ENCODE measurements around the gene FOXA3. TPM values are rescaled to one million over a fixed set of nuclear protein-coding genes. Genes with fewer than 3 reads are reported as not detected.

Gene FOXA3
- total RNA-seq, 4 donors from 2014 or later: 1.9 to 24.4 (median 9.2) TPM

DNA sequence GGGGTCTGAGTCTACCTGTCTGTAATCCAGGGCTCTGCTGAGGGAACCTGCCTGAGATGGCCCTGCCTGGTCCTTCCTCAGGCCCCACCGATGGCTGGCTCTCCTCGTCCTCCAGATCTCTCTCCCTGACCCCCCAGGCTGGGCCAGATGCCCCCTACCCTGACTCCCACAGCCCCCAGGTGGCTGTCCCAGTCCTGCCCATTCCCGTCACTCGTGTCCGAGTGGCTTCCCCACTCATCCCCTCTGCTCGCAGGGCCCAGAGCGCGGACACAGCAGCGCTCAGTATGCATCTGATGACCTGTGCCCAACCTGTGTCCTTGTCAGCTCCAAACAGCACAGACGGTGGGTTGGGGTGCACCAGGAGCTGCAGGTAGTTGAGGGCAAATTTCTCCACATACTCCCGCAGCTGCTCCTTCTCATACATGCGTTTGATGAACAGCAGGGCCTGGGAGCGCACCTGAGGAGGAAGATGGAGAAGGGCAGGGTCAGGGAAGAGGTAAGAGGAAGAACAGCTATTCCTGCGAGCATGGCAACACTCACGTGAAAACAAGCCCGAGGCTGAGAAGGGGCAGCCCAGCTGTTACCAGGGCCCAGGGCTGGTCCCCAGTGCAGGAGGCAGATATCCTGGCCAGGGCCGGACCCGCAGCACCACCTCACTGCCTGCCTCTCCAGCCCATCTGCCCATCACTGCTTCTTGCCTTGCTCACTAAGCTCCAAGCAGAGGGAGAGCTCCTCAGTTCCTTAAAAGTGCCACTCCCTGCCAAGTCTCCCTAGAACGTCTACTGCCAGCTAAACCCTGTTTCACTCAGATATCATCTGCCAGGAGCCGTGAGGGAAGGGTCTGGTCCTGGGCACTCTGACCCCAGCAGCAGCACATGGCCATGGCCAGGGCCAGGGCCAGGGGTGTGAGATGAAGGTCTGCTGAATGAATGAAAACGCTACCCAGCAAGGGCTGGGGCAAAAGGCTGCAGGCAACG lies 37.9 kb upstream of the FOXA3 start:
- DNase-seq: no peak
- intact Hi-C loops (cut with DNase I; ENCODE audit: low total_unique reads) (no loop called here), in situ Hi-C loops (cut with MboI; ENCODE audit: low pct_ligation_motif_present in 1 of 4, low pct_unique_long_range_greater_than_20kb in 1 of 4, low sequenced_read_pairs in 3 of 4) (no loop called here)
- 85 to 90% methylated on average over 5 to 22 of the region's 22 CpGs for WGBS, 2 donors (ENCODE audit: low coverage in 1 of 2)
- Histone ChIP-seq H3K9me3 (no peaks in the 10 kb centered on the region), H3K4me3 (no peak overlapping the region), H3K27me3 (no peaks in the 10 kb centered on the region), H3K4me1 (peaks cover 0 to 5% (median 0%) of the 10 kb centered on the region in 4 donors), H3K36me3 (peaks cover 0 to 56% (median 22%) of the 10 kb centered on the region in 4 donors), H3K27ac (no peak overlapping the region)
- TF ChIP-seq, protein P1, sequence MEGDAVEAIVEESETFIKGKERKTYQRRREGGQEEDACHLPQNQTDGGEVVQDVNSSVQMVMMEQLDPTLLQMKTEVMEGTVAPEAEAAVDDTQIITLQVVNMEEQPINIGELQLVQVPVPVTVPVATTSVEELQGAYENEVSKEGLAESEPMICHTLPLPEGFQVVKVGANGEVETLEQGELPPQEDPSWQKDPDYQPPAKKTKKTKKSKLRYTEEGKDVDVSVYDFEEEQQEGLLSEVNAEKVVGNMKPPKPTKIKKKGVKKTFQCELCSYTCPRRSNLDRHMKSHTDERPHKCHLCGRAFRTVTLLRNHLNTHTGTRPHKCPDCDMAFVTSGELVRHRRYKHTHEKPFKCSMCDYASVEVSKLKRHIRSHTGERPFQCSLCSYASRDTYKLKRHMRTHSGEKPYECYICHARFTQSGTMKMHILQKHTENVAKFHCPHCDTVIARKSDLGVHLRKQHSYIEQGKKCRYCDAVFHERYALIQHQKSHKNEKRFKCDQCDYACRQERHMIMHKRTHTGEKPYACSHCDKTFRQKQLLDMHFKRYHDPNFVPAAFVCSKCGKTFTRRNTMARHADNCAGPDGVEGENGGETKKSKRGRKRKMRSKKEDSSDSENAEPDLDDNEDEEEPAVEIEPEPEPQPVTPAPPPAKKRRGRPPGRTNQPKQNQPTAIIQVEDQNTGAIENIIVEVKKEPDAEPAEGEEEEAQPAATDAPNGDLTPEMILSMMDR (IDR thresholded peaks at IDR 0.05): no peak
- TF ChIP-seq POLR2AphosphoS5 (IDR thresholded peaks at IDR 0.05) (no peak), POLR2A (IDR thresholded peaks at IDR 0.05) (no peak), EP300 (IDR thresholded peaks at IDR 0.05; ENCODE audit: low read depth) (no peak)

DNA sequence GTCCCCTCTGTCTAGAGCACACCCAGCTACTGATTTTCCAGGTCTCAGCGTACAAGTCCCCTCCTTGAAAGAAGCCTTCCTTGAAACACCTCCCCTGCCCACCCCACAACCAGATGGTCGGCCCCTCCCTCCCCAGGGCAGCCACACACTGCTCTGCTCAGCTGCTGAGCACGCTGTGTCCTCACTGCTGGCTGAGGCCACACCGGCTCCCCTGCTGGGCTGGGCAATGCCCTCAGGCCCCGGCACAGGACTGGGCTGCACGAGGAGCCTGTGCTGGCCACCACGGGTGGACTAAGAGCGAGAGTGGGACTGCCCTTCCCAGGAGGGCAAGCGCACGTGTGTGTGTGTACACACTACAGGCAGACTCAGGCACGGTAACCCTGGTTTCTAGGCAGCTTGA lies 37.2 kb upstream of the FOXA3 start:
- no peaks in the 10 kb centered on the region for H3K27me3 ChIP-seq
- peaks cover 0 to 64% (median 22%) of the 10 kb centered on the region in 4 donors for H3K36me3 ChIP-seq
- no peak for DNase-seq
- H3K9me3 ChIP-seq: no peaks in the 10 kb centered on the region
- intact Hi-C loops (cut with DNase I; ENCODE audit: low total_unique reads): no loop called here
- in situ Hi-C loops (cut with MboI; ENCODE audit: low pct_ligation_motif_present in 1 of 4, low pct_unique_long_range_greater_than_20kb in 1 of 4, low sequenced_read_pairs in 3 of 4): no loop called here
- no peak for TF ChIP-seq POLR2A (IDR thresholded peaks at IDR 0.05)
- TF ChIP-seq POLR2AphosphoS5 (IDR thresholded peaks at IDR 0.05): no peak
- TF ChIP-seq, protein P1 (IDR thresholded peaks at IDR 0.05): no peak
- no peak for TF ChIP-seq EP300 (IDR thresholded peaks at IDR 0.05; ENCODE audit: low read depth)
- H3K4me1 ChIP-seq: peaks cover 0 to 5% (median 0%) of the 10 kb centered on the region in 4 donors
- 84 to 90% methylated on average over 9 to 10 of the region's 11 CpGs for WGBS, 2 donors (ENCODE audit: low coverage in 1 of 2)
- no peak overlapping the region for H3K27ac ChIP-seq
- H3K4me3 ChIP-seq: no peak overlapping the region

DNA sequence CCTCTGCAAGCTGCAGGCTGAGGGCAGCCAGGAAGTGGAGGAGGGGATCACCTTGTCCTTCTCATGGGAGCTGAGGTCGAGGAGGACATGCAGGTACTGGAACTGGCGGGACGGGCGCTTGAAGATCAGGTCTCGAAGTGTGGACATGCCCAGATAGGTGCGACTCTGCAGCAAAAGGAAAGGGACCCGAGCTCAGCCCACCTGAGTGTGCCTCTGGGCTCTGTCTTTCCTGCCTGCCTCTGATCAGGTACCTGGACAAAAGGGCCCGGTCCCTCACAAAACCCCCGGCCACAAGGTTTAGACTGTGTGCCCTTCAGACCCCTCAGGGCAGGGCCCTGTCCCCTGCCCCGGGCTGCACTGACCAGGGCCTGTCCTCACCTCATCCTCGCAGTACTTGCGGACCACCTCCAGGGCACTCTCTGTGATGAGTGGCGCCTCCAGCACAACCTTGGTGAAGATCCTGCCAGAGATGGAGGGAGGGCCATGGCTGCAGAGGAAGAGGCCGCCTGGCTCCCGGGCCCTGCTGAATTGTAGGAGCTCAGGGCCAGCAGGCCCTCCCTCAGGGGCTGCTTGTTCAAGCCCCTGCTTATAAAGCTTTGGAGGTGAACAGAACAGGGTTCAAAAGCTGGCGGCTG lies 36.5 kb upstream of the FOXA3 start:
- no peak for DNase-seq
- intact Hi-C loops (cut with DNase I; ENCODE audit: low total_unique reads): no loop called here
- TF ChIP-seq POLR2A (IDR thresholded peaks at IDR 0.05): no peak
- no peak for TF ChIP-seq POLR2AphosphoS5 (IDR thresholded peaks at IDR 0.05)
- TF ChIP-seq, protein P1 (IDR thresholded peaks at IDR 0.05): no peak
- no peak for TF ChIP-seq EP300 (IDR thresholded peaks at IDR 0.05; ENCODE audit: low read depth)
- WGBS, 2 donors (ENCODE audit: low coverage in 1 of 2): 94% methylated on average over 16 of the region's 16 CpGs; no CpG with 5 or more reads in 1 of the 2 donors
- Histone ChIP-seq H3K4me3 (no peak overlapping the region), H3K36me3 (peaks cover 0 to 70% (median 22%) of the 10 kb centered on the region in 4 donors), H3K9me3 (no peaks in the 10 kb centered on the region), H3K27me3 (no peaks in the 10 kb centered on the region), H3K27ac (no peak overlapping the region), H3K4me1 (peaks cover 0 to 5% (median 0%) of the 10 kb centered on the region in 4 donors)
- in situ Hi-C loops (cut with MboI; ENCODE audit: low pct_ligation_motif_present in 1 of 4, low pct_unique_long_range_greater_than_20kb in 1 of 4, low sequenced_read_pairs in 3 of 4): no loop called here

DNA sequence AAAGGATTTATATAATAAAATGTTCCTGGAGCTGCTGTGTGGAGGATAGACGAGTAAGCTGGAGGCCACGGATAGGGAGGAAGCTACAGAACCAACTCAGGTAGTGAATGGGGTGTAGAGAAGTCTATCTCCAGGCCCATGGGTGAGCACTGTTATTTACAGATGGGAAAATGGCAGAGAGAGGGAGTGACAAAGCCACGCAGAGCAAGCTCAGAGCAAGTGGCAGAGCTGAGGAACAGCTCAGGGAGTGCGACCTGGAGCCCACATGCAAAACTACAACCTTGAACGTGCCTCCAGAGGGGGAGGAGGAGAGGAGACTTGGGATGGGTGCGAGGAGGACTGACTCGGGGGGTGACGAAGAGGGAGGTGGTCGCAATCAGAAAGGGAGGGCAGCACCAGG lies 35.6 kb upstream of the FOXA3 start:
- in situ Hi-C loops (cut with MboI; ENCODE audit: low pct_ligation_motif_present in 1 of 4, low pct_unique_long_range_greater_than_20kb in 1 of 4, low sequenced_read_pairs in 3 of 4): no loop called here
- peaks cover 0 to 78% (median 26%) of the 10 kb centered on the region in 4 donors for H3K36me3 ChIP-seq
- TF ChIP-seq EP300 (IDR thresholded peaks at IDR 0.05; ENCODE audit: low read depth) (no peak), POLR2A (IDR thresholded peaks at IDR 0.05) (no peak), POLR2AphosphoS5 (IDR thresholded peaks at IDR 0.05) (no peak)
- TF ChIP-seq, protein P1 (IDR thresholded peaks at IDR 0.05): no peak
- H3K27ac ChIP-seq: no peak overlapping the region
- H3K4me1 ChIP-seq: peaks cover 0 to 5% (median 0%) of the 10 kb centered on the region in 4 donors
- intact Hi-C loops (cut with DNase I; ENCODE audit: low total_unique reads): no loop called here
- H3K4me3 ChIP-seq: no peak overlapping the region
- H3K9me3 ChIP-seq: no peaks in the 10 kb centered on the region
- WGBS, 2 donors (ENCODE audit: low coverage in 1 of 2): 87 to 88% methylated on average over 9 of the region's 9 CpGs
- no peak for DNase-seq
- no peaks in the 10 kb centered on the region for H3K27me3 ChIP-seq
